GM18505 (cell line): Measurements from ENCODE around the gene CACNA1C.

Experiments
- ATAC-seq: cut with Tn5 transposase; IDR thresholded peaks from one replicate; pipeline ENCODE4 v1.9.1; 2021; ENCODE audit not compliant: unreplicated experiment
- POLR2A ChIP-seq: IDR thresholded peaks from 4 replicates; pipeline ENCODE4 v1.6.1; 2011; ENCODE audit warnings: borderline replicate concordance; ENCODE audit not compliant: insufficient read depth, insufficient read length; ENCODE audit errors: extremely low read depth

The CACNA1C gene

DNA sequence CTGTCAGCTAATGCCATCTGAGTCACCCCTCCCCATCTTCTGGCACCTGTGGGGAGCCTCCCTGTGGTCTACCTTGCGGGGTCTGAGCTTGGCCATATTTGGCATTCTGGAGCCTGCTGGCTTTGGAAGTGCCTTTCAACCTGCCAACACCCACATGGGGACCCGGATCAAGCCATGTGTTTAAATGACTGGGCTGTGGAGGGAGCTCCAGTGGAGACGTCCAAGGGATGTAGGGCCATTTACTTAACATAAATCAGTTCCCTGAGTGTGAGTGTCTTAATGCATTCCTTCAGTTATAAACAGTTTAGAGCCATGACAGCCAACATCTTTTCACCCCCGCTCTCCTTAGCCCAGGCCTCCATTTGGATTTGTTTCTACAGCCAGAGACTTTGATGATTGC is 22.0 kb downstream of the CACNA1C start:
- no peak for ATAC-seq
- no peak for TF ChIP-seq POLR2A

DNA sequence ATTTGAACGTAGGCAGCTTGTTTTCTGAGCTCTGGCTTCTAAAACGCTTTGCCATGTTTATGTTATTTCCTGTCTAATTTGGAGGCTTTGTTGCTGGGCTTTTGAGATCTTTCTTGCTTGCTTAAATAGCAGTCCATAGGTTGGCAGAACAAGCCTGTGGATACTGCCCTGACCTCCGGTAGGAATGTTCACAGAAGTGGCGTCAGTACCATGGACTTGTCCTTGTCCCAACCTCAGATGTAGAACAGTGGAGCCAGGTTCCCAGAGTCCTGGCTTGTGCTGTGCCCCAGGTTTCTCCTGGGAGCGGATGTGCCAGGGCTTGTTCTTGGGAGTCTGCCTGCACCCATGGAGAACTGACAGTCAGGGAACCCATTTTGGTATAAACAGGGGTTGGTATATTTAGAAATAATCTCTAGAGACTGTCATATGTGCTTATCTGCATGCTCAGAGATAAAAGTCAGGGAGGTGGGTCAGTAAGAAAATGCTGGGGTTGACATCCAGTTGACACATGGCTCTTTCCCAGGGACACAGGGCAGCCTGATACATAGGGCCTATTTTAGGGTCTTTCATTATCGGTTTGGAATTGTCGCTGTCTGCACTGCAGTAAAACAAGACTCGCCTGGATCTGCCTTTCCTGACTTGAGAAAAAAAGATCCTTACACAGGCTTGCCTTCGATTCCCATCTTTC is 22.9 kb downstream of the CACNA1C start:
- no peak for ATAC-seq
- TF ChIP-seq POLR2A, result no peak

- ATAC-seq, result no peak
- no peak for TF ChIP-seq POLR2A
Observed at GRCh38 chr12:2076196-2076570, 23.4 kb downstream of the CACNA1C start.

DNA sequence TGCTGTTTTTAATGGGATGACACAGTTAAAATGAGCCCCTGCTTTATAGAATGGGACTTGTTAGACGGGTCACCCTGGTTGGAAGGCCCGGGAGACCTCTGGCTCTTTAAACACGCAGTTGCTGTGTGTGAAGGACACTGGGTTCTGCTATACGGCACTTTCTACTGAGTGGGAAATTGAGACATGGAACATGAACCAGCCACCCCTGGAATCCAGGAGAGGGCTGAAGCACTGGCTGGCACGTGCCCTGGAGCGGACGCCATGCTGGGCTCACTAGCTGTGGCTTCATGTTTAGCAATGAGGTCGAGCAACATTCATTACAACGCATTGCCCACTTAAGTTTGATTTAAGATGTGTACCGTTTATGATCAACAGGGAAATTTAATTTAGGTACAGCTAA is 23.9 kb downstream of the CACNA1C start:
- no peak for TF ChIP-seq POLR2A
- no peak for ATAC-seq

- no peak for TF ChIP-seq POLR2A
- no peak for ATAC-seq
Observed at GRCh38 chr12:2080604-2081003, 27.8 kb downstream of the CACNA1C start.

GRCh38 chr12:2082321-2082720 is 29.5 kb downstream of the CACNA1C start:
- no peak for TF ChIP-seq POLR2A
- no peak for ATAC-seq

- no peak for TF ChIP-seq POLR2A
- no peak for ATAC-seq
Observed at GRCh38 chr12:2083008-2083407, 30.2 kb downstream of the CACNA1C start.

DNA sequence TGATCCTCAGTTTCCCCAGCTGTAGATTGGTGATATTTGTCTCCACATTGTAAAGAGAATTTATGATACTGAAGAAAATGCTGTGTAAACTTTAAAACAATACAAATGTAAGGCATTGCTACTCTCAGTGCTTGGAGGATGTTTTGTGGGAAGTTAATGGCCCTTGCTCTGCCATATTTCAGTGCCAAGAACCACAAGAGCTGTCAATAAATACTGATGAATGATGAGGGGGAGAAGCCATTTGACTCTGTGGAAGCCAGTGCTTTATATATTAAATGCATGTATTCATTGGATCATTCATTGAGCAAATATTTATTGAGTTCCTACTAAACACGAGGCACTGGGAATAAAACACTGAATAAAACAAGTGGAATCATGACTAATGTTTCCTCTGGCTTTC is 30.8 kb downstream of the CACNA1C start:
- ATAC-seq, result no peak
- no peak for TF ChIP-seq POLR2A

- no peak for TF ChIP-seq POLR2A
- no peak for ATAC-seq
Observed at GRCh38 chr12:2084553-2085296, 31.9 kb downstream of the CACNA1C start.

DNA sequence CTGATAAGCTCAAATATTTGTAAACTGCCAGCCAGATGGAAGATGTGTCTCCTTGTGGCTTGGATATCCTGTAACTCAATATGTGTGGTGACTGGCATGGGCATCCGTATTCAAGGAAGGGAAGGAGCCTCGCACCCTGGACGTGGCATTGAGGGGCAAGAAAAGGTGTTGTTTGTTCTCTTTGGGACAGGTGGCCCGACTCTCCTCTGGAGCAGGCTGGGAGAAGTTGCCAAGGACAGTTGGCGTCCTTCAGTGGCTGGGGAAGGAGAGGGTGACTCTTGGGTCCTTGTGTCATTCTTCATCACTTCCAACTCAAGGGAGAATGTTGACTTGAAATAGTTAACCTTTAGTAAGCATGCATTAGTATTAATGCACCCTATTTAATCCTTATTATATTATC is 39.6 kb downstream of the CACNA1C start:
- no peak for ATAC-seq
- no peak for TF ChIP-seq POLR2A

GRCh38 chr12:2092890-2093289 is 40.1 kb downstream of the CACNA1C start:
- TF ChIP-seq POLR2A, result no peak
- ATAC-seq, result no peak

GRCh38 chr12:2094597-2094996 is 41.8 kb downstream of the CACNA1C start:
- TF ChIP-seq POLR2A, result no peak
- no peak for ATAC-seq

- no peak for ATAC-seq
- no peak for TF ChIP-seq POLR2A
Observed at GRCh38 chr12:2095878-2096277, 43.1 kb downstream of the CACNA1C start.

- ATAC-seq, result no peak
- no peak for TF ChIP-seq POLR2A
Observed at GRCh38 chr12:2097617-2098016, 44.8 kb downstream of the CACNA1C start.
